ENCODE data around the gene LAMTOR4. TPM values are rescaled to one million over a fixed set of nuclear protein-coding genes. Genes with fewer than 3 reads are reported as not detected.

LAMTOR4 gene
- total RNA-seq, 1 donor from 2014 or later = 208 TPM

DNA sequence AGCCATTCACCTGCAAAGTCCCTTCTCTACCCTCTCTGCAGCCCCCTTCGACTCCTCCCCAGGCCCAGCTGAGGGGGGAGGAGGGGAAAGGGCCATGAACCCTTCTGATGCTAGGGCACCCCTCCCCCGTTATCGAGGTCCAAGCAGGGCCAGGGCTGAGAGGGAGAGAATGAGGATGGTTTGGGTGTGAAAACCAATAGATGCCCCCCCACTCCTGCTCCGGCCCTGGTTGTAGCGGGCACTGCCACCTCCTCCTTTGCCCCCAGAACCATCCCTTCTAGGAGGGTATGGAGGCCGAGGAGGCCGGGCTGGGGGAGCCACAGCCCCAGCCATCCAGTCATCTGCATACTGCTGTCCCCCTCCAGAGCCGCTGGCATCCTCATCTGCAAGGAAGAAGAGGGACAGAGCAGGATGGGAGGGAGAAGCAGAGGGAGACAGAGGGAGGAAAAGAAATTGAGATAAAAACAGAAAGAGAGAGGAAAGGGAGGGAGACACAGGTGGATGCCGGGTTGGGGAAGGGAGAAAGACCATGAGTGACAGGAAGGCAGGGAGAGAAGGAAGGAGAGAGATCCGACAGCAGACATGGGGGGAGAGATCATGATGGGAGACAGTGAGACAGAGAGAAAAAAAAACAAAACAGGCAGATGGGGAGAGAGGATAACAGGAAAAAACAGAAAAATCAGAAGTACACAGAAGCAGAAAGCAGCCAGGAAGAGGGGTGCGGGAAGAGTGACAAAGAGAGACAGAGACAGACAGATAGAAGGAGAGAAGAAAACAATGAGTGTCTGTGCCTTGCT lies 21.6 kb downstream of the LAMTOR4 start:
- no peak for DNase-seq (ENCODE audit: low read depth)
- H3K4me3 ChIP-seq (ENCODE audit: low read depth, low read length) = no peak overlapping the region
- no peaks in the 10 kb centered on the region for H3K36me3 ChIP-seq (ENCODE audit: control insufficient read depth, insufficient read depth, low read length)
- TF ChIP-seq, protein P1, sequence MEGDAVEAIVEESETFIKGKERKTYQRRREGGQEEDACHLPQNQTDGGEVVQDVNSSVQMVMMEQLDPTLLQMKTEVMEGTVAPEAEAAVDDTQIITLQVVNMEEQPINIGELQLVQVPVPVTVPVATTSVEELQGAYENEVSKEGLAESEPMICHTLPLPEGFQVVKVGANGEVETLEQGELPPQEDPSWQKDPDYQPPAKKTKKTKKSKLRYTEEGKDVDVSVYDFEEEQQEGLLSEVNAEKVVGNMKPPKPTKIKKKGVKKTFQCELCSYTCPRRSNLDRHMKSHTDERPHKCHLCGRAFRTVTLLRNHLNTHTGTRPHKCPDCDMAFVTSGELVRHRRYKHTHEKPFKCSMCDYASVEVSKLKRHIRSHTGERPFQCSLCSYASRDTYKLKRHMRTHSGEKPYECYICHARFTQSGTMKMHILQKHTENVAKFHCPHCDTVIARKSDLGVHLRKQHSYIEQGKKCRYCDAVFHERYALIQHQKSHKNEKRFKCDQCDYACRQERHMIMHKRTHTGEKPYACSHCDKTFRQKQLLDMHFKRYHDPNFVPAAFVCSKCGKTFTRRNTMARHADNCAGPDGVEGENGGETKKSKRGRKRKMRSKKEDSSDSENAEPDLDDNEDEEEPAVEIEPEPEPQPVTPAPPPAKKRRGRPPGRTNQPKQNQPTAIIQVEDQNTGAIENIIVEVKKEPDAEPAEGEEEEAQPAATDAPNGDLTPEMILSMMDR (IDR thresholded peaks at IDR 0.05; ENCODE audit: insufficient read depth, low read length, poor library complexity, severe bottlenecking) = no peak
- peaks cover 31% of the 10 kb centered on the region for H3K27me3 ChIP-seq (ENCODE audit: control insufficient read depth, insufficient read depth, low read length)

DNA sequence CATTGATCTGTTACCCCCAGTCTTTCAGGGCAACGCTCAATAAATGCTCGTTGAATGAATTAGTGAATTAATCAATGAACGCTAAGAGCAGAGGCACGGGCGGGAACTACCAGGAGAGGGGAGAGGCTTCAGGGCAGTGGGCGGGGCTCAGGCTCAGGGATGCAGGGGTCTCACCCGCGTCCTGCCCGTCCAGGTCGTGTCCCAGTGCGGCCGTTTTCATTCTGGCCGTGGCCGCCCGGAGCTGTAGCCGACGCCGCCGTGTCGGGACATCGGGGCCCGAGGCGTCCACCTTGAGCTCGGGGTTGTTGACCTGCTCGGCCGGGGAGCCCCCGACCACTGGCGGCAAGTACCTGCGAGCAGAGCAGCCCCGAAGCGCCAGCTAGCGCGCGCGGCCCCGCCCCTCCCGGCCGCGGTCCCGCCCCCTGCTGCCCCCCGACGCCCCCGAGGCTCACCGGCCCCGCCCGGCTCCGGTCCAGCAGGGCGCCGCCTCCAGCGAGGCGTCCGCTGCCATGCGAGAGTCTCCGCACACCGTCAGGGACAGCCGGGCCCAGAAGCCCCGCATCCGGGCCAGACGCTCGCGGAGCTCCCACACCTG lies 22.5 kb downstream of the LAMTOR4 start:
- DNase-seq (ENCODE audit: low read depth) = no peak
- Histone ChIP-seq H3K4me3 (ENCODE audit: low read depth, low read length) (peak overlapping the region; percentile 12), H3K27me3 (ENCODE audit: control insufficient read depth, insufficient read depth, low read length) (peaks cover 30% of the 10 kb centered on the region), H3K36me3 (ENCODE audit: control insufficient read depth, insufficient read depth, low read length) (no peaks in the 10 kb centered on the region)
- TF ChIP-seq, protein P1 (IDR thresholded peaks at IDR 0.05; ENCODE audit: insufficient read depth, low read length, poor library complexity, severe bottlenecking) = no peak

DNA sequence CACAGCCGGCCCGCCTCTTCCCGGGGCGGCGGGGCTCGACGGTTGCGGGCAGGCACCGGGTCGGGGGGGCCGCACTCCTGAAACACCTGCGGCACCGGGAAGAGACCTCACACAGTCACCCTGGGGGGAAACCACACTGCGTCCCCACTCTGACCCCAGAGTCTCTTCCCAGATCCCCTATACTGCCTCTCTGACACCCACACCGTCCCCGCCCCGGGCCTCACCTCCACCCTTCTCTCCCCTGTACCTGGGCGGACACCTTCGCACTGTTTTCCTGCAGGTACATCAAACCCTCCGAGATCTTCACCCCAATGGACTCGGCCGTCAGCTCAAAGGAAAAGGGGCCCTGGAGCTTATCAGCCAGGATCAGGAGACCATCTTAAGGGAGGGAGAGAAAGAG lies 23.1 kb downstream of the LAMTOR4 start:
- TF ChIP-seq, protein P1 (IDR thresholded peaks at IDR 0.05; ENCODE audit: insufficient read depth, low read length, poor library complexity, severe bottlenecking) = no peak
- Histone ChIP-seq H3K27me3 (ENCODE audit: control insufficient read depth, insufficient read depth, low read length) (peaks cover 23% of the 10 kb centered on the region), H3K36me3 (ENCODE audit: control insufficient read depth, insufficient read depth, low read length) (no peaks in the 10 kb centered on the region), H3K4me3 (ENCODE audit: low read depth, low read length) (peak overlapping the region; percentile 7)
- DNase-seq (ENCODE audit: low read depth) = no peak

DNA sequence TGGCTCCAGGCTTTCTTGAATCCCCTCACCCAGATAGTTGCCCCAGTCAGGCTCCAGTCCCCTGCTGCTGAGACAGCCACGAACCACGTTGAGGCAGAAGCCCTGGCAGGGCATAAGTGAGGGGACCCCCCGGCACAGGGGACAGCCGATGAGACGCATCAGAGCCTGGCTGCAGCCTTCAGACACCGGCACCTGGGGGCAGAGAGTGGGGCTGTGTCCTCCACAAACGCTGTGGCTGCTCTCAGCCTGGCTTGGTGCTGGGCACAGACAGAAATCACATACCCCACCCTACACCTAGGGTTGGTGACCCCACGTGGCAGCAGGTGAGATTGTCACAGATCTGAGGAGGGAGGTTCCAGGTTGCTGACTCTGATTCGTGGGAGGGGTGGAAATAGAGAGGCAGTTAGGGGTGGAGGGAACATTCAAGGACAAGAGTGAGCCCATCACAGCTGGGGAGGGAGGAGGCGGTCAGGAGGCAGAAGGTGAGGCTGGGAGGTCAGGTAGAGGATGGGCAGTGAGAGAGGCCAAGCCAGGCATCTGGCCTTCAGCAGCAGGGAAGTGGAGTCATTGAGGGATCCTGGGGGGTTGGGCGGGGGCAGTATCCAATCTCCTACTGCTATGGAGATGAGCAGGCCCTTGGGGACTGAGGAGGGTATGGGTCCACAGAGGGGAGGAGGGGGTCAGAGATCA lies 25.2 kb downstream of the LAMTOR4 start:
- TF ChIP-seq, protein P1 (IDR thresholded peaks at IDR 0.05; ENCODE audit: insufficient read depth, low read length, poor library complexity, severe bottlenecking) = no peak
- Histone ChIP-seq H3K4me3 (ENCODE audit: low read depth, low read length) (no peak overlapping the region), H3K27me3 (ENCODE audit: control insufficient read depth, insufficient read depth, low read length) (peaks cover 9% of the 10 kb centered on the region), H3K36me3 (ENCODE audit: control insufficient read depth, insufficient read depth, low read length) (no peaks in the 10 kb centered on the region)
- no peak for DNase-seq (ENCODE audit: low read depth)

DNA sequence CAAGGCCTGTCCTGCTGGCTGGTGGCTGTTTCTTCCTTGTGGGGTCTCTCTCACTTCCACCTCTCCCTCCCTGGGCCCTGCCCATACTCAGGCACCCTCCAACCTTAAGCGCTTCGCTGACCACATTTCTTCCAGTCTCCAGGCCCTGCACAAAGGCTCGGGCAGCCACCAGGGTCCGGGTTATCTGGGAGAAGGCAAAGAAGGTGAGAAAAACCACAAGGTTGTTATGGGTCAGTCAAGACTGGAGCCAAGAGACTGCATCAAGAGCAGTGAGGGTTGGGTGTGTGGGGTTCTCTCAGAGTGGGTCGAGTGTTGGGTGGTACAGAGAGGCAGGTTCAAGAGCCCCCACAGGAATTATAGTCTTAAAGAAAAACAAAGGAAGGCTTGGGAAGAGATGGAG lies 25.9 kb downstream of the LAMTOR4 start:
- no peaks in the 10 kb centered on the region for H3K36me3 ChIP-seq (ENCODE audit: control insufficient read depth, insufficient read depth, low read length)
- H3K4me3 ChIP-seq (ENCODE audit: low read depth, low read length) = no peak overlapping the region
- no peak for DNase-seq (ENCODE audit: low read depth)
- peaks cover 9% of the 10 kb centered on the region for H3K27me3 ChIP-seq (ENCODE audit: control insufficient read depth, insufficient read depth, low read length)
- TF ChIP-seq, protein P1 (IDR thresholded peaks at IDR 0.05; ENCODE audit: insufficient read depth, low read length, poor library complexity, severe bottlenecking) = no peak

All from kidney epithelial cell (primary cell).